ENCODE measurements around the gene VCL. TPM values are rescaled to one million over a fixed set of nuclear protein-coding genes. Genes with fewer than 3 reads are reported as not detected.

Gene VCL
- total RNA-seq, 2 donors from 2014 or later: 109 to 214 TPM

- Histone ChIP-seq H3K36me3 (ENCODE audit: control insufficient read depth, insufficient read depth, low read length) (peaks cover 84% of the 10 kb centered on the region), H3K9me3 (ENCODE audit: control insufficient read depth, low read length) (no peaks in the 10 kb centered on the region), H3K4me1 (ENCODE audit: control insufficient read depth, insufficient read depth, low read length) (peaks cover 3% of the 10 kb centered on the region), H3K27ac (ENCODE audit: low read depth, low read length) (no peak overlapping the region), H3K9ac (ENCODE audit: extremely low read depth, low read length, poor library complexity, severe bottlenecking) (no peak overlapping the region), H3K27me3 (ENCODE audit: control insufficient read depth, insufficient read depth, low read length, poor library complexity, severe bottlenecking) (no peaks in the 10 kb centered on the region), H3K4me3 (ENCODE audit: low read length) (no peak overlapping the region)
- Mint-ChIP-seq H3K27ac (peak overlapping the region; percentile 8), H3K9me3 (no peaks in the 10 kb centered on the region), H3K36me3 (ENCODE audit: low read depth) (peaks cover 43% of the 10 kb centered on the region), H3K4me3 (no peak overlapping the region), H3K27me3 (ENCODE audit: insufficient read depth) (no peaks in the 10 kb centered on the region), H3K4me1 (peaks cover 43% of the 10 kb centered on the region)
- no peak for TF ChIP-seq CTCF (conservative IDR thresholded peaks at IDR 0.05)
- 50% methylated on average over 1 of the region's 1 CpG; no CpG with 5 or more reads in 1 of the 2 experiments for WGBS, 2 experiments (ENCODE audit: insufficient coverage in 1 of 2, insufficient read length in 1 of 2)
- DNase-seq: no peak
These were observed 80.1 kb downstream of the VCL start for GRCh38 chr10:74078037-74078436.

GRCh38 chr10:74079028-74079935 is 81.4 kb downstream of the VCL start:
- no peaks in the 10 kb centered on the region for H3K27me3 ChIP-seq (ENCODE audit: control insufficient read depth, insufficient read depth, low read length, poor library complexity, severe bottlenecking)
- Mint-ChIP-seq H3K27me3 (ENCODE audit: insufficient read depth) (no peaks in the 10 kb centered on the region), H3K4me3 (peak overlapping the region; percentile 20), H3K9me3 (no peaks in the 10 kb centered on the region), H3K27ac (peak overlapping the region; percentile 78), H3K4me1 (peaks cover 43% of the 10 kb centered on the region), H3K36me3 (ENCODE audit: low read depth) (peaks cover 36% of the 10 kb centered on the region)
- H3K9ac ChIP-seq (ENCODE audit: extremely low read depth, low read length, poor library complexity, severe bottlenecking): no peak overlapping the region
- DNase-seq: no peak
- peaks cover 3% of the 10 kb centered on the region for H3K4me1 ChIP-seq (ENCODE audit: control insufficient read depth, insufficient read depth, low read length)
- no peak for TF ChIP-seq CTCF (conservative IDR thresholded peaks at IDR 0.05)
- H3K36me3 ChIP-seq (ENCODE audit: control insufficient read depth, insufficient read depth, low read length): peaks cover 76% of the 10 kb centered on the region
- 81 to 88% methylated on average over 2 to 4 of the region's 4 CpGs for WGBS, 2 experiments (ENCODE audit: insufficient coverage in 1 of 2, insufficient read length in 1 of 2)
- no peak overlapping the region for H3K4me3 ChIP-seq (ENCODE audit: low read length)
- no peak overlapping the region for H3K27ac ChIP-seq (ENCODE audit: low read depth, low read length)
- no peaks in the 10 kb centered on the region for H3K9me3 ChIP-seq (ENCODE audit: control insufficient read depth, low read length)

GRCh38 chr10:74079936-74080590 is 82.1 kb downstream of the VCL start:
- no peaks in the 10 kb centered on the region for H3K9me3 Mint-ChIP-seq
- H3K4me3 ChIP-seq (ENCODE audit: low read length): no peak overlapping the region
- no peaks in the 10 kb centered on the region for H3K9me3 ChIP-seq (ENCODE audit: control insufficient read depth, low read length)
- WGBS, 2 experiments (ENCODE audit: insufficient coverage in 1 of 2, insufficient read length in 1 of 2): 25% methylated on average over 2 of the region's 2 CpGs; no CpG with 5 or more reads in 1 of the 2 experiments
- H3K4me1 ChIP-seq (ENCODE audit: control insufficient read depth, insufficient read depth, low read length): peaks cover 3% of the 10 kb centered on the region
- no peak for DNase-seq
- H3K36me3 ChIP-seq (ENCODE audit: control insufficient read depth, insufficient read depth, low read length): peaks cover 72% of the 10 kb centered on the region
- peaks cover 43% of the 10 kb centered on the region for H3K4me1 Mint-ChIP-seq
- peak overlapping the region; percentile 20 for H3K4me3 Mint-ChIP-seq
- H3K36me3 Mint-ChIP-seq (ENCODE audit: low read depth): peaks cover 33% of the 10 kb centered on the region
- H3K27me3 ChIP-seq (ENCODE audit: control insufficient read depth, insufficient read depth, low read length, poor library complexity, severe bottlenecking): no peaks in the 10 kb centered on the region
- H3K9ac ChIP-seq (ENCODE audit: extremely low read depth, low read length, poor library complexity, severe bottlenecking): no peak overlapping the region
- TF ChIP-seq CTCF (conservative IDR thresholded peaks at IDR 0.05): no peak
- peak overlapping the region; percentile 78 for H3K27ac Mint-ChIP-seq
- H3K27me3 Mint-ChIP-seq (ENCODE audit: insufficient read depth): no peaks in the 10 kb centered on the region
- H3K27ac ChIP-seq (ENCODE audit: low read depth, low read length): no peak overlapping the region
